Bronchial epithelial cell (primary cell): ENCODE results near the gene GRAMD1A. TPM values are rescaled to one million over a fixed set of nuclear protein-coding genes. Genes with fewer than 3 reads are reported as not detected.

Source experiments
- DNase-seq: peaks from one replicate; pipeline ENCODE4 v3.0.0-alpha.2; 2010; ENCODE audit warnings: low read depth
- FAIRE-seq: peaks from 2 replicates; lab custom pipeline; 2011; peaks lifted over from hg19 to GRCh38; lab: Jason Lieb, UNC
- H3K27me3 ChIP-seq: 2 replicates; pipeline ENCODE4 v1.5.1; 2011; ENCODE audit warnings: low read length; ENCODE audit not compliant: control insufficient read depth, insufficient read depth
- H3K36me3 ChIP-seq: 2 replicates; pipeline ENCODE4 v1.5.1; 2011; ENCODE audit warnings: low read length; ENCODE audit not compliant: control insufficient read depth, insufficient read depth
- H3K4me3 ChIP-seq: 2 replicates; pipeline ENCODE4 v1.5.1; 2011; ENCODE audit warnings: mild to moderate bottlenecking, low read depth, low read length, control low read depth
- total RNA-seq: library from RNA; depleted of rRNA; stranded (reverse); fragments of >200 nt; gene quantifications from 2 replicates; pipeline ENCODE4 v1.2.1, GENCODE V29; 2014
- TF ChIP-seq, protein P1 (sequence below): IDR thresholded peaks from 2 replicates; pipeline ENCODE4 v1.5.1; 2011; ENCODE audit warnings: mild to moderate bottlenecking, moderate library complexity, low read length, control low read depth, inconsistent platforms; ENCODE audit not compliant: insufficient read depth, severe bottlenecking

GRAMD1A gene
- total RNA-seq, 1 donor from 2014 or later: 7.9 TPM

GRCh38 chr19:35034005-35034502 is 33.9 kb downstream of the GRAMD1A start:
- H3K27me3 ChIP-seq: peaks cover 12% of the 10 kb centered on the region
- DNase-seq (no peak), FAIRE-seq (no peak)
- TF ChIP-seq, protein P1, sequence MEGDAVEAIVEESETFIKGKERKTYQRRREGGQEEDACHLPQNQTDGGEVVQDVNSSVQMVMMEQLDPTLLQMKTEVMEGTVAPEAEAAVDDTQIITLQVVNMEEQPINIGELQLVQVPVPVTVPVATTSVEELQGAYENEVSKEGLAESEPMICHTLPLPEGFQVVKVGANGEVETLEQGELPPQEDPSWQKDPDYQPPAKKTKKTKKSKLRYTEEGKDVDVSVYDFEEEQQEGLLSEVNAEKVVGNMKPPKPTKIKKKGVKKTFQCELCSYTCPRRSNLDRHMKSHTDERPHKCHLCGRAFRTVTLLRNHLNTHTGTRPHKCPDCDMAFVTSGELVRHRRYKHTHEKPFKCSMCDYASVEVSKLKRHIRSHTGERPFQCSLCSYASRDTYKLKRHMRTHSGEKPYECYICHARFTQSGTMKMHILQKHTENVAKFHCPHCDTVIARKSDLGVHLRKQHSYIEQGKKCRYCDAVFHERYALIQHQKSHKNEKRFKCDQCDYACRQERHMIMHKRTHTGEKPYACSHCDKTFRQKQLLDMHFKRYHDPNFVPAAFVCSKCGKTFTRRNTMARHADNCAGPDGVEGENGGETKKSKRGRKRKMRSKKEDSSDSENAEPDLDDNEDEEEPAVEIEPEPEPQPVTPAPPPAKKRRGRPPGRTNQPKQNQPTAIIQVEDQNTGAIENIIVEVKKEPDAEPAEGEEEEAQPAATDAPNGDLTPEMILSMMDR: no peak
- no peak overlapping the region for H3K4me3 ChIP-seq
- no peaks in the 10 kb centered on the region for H3K36me3 ChIP-seq

- TF ChIP-seq, protein P1: no peak
- FAIRE-seq (peak; percentile 47), DNase-seq (no peak)
- Histone ChIP-seq H3K36me3 (no peaks in the 10 kb centered on the region), H3K27me3 (peaks cover 12% of the 10 kb centered on the region), H3K4me3 (no peak overlapping the region)
Measured at GRCh38 chr19:35034588-35035382, 34.7 kb downstream of the GRAMD1A start.

GRCh38 chr19:35037716-35038622 is 37.8 kb downstream of the GRAMD1A start:
- no peak for FAIRE-seq
- Histone ChIP-seq H3K36me3 (no peaks in the 10 kb centered on the region), H3K27me3 (peaks cover 4% of the 10 kb centered on the region), H3K4me3 (no peak overlapping the region)
- no peak for DNase-seq
- TF ChIP-seq, protein P1: no peak

- DNase-seq: no peak
- Histone ChIP-seq H3K27me3 (peaks cover 4% of the 10 kb centered on the region), H3K4me3 (no peak overlapping the region), H3K36me3 (no peaks in the 10 kb centered on the region)
- peak; percentile 73 for FAIRE-seq
- TF ChIP-seq, protein P1: no peak
Measured at GRCh38 chr19:35038623-35039512, 38.7 kb downstream of the GRAMD1A start.
